GM21619 (cell line): ENCODE results near the gene BCAR3.

Experiments
- ATAC-seq: cut with Tn5 transposase; IDR thresholded peaks from one replicate; pipeline ENCODE4 v1.9.1; 2021; ENCODE audit not compliant: unreplicated experiment

The BCAR3 gene

GRCh38 chr1:93600663-93601062 lies 81.0 kb downstream of the BCAR3 start:
- ATAC-seq, result no peak

GRCh38 chr1:93599479-93599878 lies 82.2 kb downstream of the BCAR3 start:
- no peak for ATAC-seq

GRCh38 chr1:93598861-93599439 lies 82.7 kb downstream of the BCAR3 start:
- no peak for ATAC-seq

- ATAC-seq, result no peak
These were observed 83.2 kb downstream of the BCAR3 start for GRCh38 chr1:93598396-93598795.

- ATAC-seq, result no peak
These were observed 83.9 kb downstream of the BCAR3 start for GRCh38 chr1:93597709-93598108.

- ATAC-seq, result no peak
These were observed 85.1 kb downstream of the BCAR3 start for GRCh38 chr1:93596329-93597089.

- no peak for ATAC-seq
These were observed 85.9 kb downstream of the BCAR3 start for GRCh38 chr1:93595743-93596142.

- no peak for ATAC-seq
These were observed 86.4 kb downstream of the BCAR3 start for GRCh38 chr1:93595266-93595665.

GRCh38 chr1:93594603-93594880 lies 87.1 kb downstream of the BCAR3 start:
- ATAC-seq, result no peak

- ATAC-seq, result no peak
These were observed 87.6 kb downstream of the BCAR3 start for GRCh38 chr1:93593854-93594602.

- no peak for ATAC-seq
These were observed 89.1 kb downstream of the BCAR3 start for GRCh38 chr1:93592551-93592949.

GRCh38 chr1:93591676-93592550 lies 89.7 kb downstream of the BCAR3 start:
- ATAC-seq, result peak; percentile 80

GRCh38 chr1:93591291-93591675 lies 90.4 kb downstream of the BCAR3 start:
- peak; percentile 29 for ATAC-seq

- ATAC-seq, result no peak
These were observed 92.7 kb downstream of the BCAR3 start for GRCh38 chr1:93588955-93589354.

- no peak for ATAC-seq
These were observed 93.4 kb downstream of the BCAR3 start for GRCh38 chr1:93588206-93588605.

- ATAC-seq, result no peak
These were observed 94.3 kb downstream of the BCAR3 start for GRCh38 chr1:93587354-93587753.

- ATAC-seq, result no peak
These were observed 96.3 kb downstream of the BCAR3 start for GRCh38 chr1:93585059-93585966.

GRCh38 chr1:93584261-93585003 lies 97.2 kb downstream of the BCAR3 start:
- no peak for ATAC-seq
